BJ (cell line): ENCODE measurements around the gene ABLIM2. TPM values are rescaled to one million over a fixed set of nuclear protein-coding genes. Genes with fewer than 3 reads are reported as not detected.

ENCODE experiments used
- CTCF ChIA-PET: fragments of 350-600 bp; formaldehyde crosslinking; extraction: SDS; loops from one replicate; lab custom pipeline; 2021; ENCODE audit warnings: antibody characterized with exemption, inconsistent platforms; lab: Yijun Ruan, JAX
- POLR2A ChIA-PET: fragments of 300-600 bp; sonication (Branson Sonifier 250); formaldehyde crosslinking; extraction: SDS; loops from one replicate; lab custom pipeline; 2021; ENCODE audit warnings: antibody characterized with exemption; lab: Charles Lee
- DNase-seq: peaks from one replicate; pipeline ENCODE4 v3.0.0-alpha.2; 2011; ENCODE audit warnings: low read depth
- H3K27me3 ChIP-seq: 2 replicates; pipeline ENCODE4 v1.6.0; 2011; ENCODE audit warnings: low read length; ENCODE audit not compliant: control insufficient read depth, insufficient read depth
- H3K36me3 ChIP-seq: 2 replicates; pipeline ENCODE4 v1.5.1; 2011; ENCODE audit warnings: low read length; ENCODE audit not compliant: control insufficient read depth, insufficient read depth
- H3K4me3 ChIP-seq: 2 replicates; pipeline ENCODE4 v1.5.1; 2011; ENCODE audit warnings: low read depth, mild to moderate bottlenecking, control low read depth, low read length
- CTCF ChIP-seq: IDR thresholded peaks from 2 replicates; pipeline ENCODE4 v1.5.1; 2011; ENCODE audit warnings: low read depth, mild to moderate bottlenecking, control low read depth, inconsistent platforms, low read length, moderate library complexity; ENCODE audit not compliant: insufficient read depth
- polyA plus RNA-seq: library from polyadenylated mRNA; depleted of rRNA; stranded (reverse); fragments of >200 nt; gene quantifications from 2 replicates; pipeline ENCODE4 v1.2.3, GENCODE V29; 2011

ABLIM2 gene
- polyA plus RNA-seq, 1 experiment = 0.07 TPM

GRCh38 chr4:7984286-7984925 lies 174.2 kb downstream of the ABLIM2 start:
- no peak for DNase-seq
- ChIA-PET POLR2A (no interaction called here), CTCF (interaction anchor here (1.3 to 6.3 kb wide), 2 partner anchors 32 to 179 kb away, joined by 3 to 151 read pairs; no protein-coding TSS in a partner anchor)
- Histone ChIP-seq H3K27me3 (no peaks in the 10 kb centered on the region), H3K4me3 (no peak overlapping the region), H3K36me3 (no peaks in the 10 kb centered on the region)
- TF ChIP-seq CTCF = no peak

- POLR2A ChIA-PET = no interaction called here
- no peak for TF ChIP-seq CTCF
- DNase-seq = no peak
- Histone ChIP-seq H3K4me3 (no peak overlapping the region), H3K36me3 (no peaks in the 10 kb centered on the region), H3K27me3 (no peaks in the 10 kb centered on the region)
- CTCF ChIA-PET = interaction anchor here (1.8 kb wide), 1 partner anchor 171 kb away, joined by 5 read pairs; no protein-coding TSS in a partner anchor
Observed at GRCh38 chr4:7983296-7983695, 175.3 kb downstream of the ABLIM2 start.

- no peaks in the 10 kb centered on the region for H3K27me3 ChIP-seq
- ChIA-PET POLR2A (interaction anchor here (1.0 kb wide), 1 partner anchor 86 kb away, joined by 3 read pairs; no protein-coding TSS in a partner anchor), CTCF (interaction anchor here (0.9 to 1.8 kb wide), 3 partner anchors 44 to 169 kb away, joined by 3 to 6 read pairs (median 5); no protein-coding TSS in a partner anchor)
- no peaks in the 10 kb centered on the region for H3K36me3 ChIP-seq
- no peak overlapping the region for H3K4me3 ChIP-seq
- no peak for TF ChIP-seq CTCF
- DNase-seq = no peak
Observed at GRCh38 chr4:7981738-7982394, 176.7 kb downstream of the ABLIM2 start.

GRCh38 chr4:7980036-7980435 lies 178.6 kb downstream of the ABLIM2 start:
- POLR2A ChIA-PET = no interaction called here
- TF ChIP-seq CTCF = no peak

GRCh38 chr4:7979652-7979968 lies 179.0 kb downstream of the ABLIM2 start:
- Histone ChIP-seq H3K36me3 (no peaks in the 10 kb centered on the region), H3K27me3 (no peaks in the 10 kb centered on the region), H3K4me3 (no peak overlapping the region)
- no peak for DNase-seq
- POLR2A ChIA-PET = no interaction called here
- no peak for TF ChIP-seq CTCF
- CTCF ChIA-PET = interaction anchor here (1.2 to 2.8 kb wide), 4 partner anchors 8 to 177 kb away, joined by 3 to 9 read pairs (median 6); no protein-coding TSS in a partner anchor

More at GRCh38 chr4:7980036-7980435, 178.6 kb downstream of the ABLIM2 start:
- Histone ChIP-seq H3K27me3 (no peaks in the 10 kb centered on the region), H3K36me3 (no peaks in the 10 kb centered on the region), H3K4me3 (no peak overlapping the region)
- CTCF ChIA-PET = interaction anchor here (1.2 to 2.8 kb wide), 3 partner anchors 42 to 178 kb away, joined by 3 to 8 read pairs (median 5); no protein-coding TSS in a partner anchor
- DNase-seq = no peak
